GM18861 (cell line): Measurements from ENCODE around the gene SPSB3.

Experiments used
- ATAC-seq: cut with Tn5 transposase; IDR thresholded peaks from one replicate; pipeline ENCODE4 v1.9.1; 2021; ENCODE audit not compliant: unreplicated experiment

SPSB3 gene

GRCh38 chr16:1775846-1776671, 6.3 kb downstream of the SPSB3 start:
- ATAC-seq = no peak

DNA sequence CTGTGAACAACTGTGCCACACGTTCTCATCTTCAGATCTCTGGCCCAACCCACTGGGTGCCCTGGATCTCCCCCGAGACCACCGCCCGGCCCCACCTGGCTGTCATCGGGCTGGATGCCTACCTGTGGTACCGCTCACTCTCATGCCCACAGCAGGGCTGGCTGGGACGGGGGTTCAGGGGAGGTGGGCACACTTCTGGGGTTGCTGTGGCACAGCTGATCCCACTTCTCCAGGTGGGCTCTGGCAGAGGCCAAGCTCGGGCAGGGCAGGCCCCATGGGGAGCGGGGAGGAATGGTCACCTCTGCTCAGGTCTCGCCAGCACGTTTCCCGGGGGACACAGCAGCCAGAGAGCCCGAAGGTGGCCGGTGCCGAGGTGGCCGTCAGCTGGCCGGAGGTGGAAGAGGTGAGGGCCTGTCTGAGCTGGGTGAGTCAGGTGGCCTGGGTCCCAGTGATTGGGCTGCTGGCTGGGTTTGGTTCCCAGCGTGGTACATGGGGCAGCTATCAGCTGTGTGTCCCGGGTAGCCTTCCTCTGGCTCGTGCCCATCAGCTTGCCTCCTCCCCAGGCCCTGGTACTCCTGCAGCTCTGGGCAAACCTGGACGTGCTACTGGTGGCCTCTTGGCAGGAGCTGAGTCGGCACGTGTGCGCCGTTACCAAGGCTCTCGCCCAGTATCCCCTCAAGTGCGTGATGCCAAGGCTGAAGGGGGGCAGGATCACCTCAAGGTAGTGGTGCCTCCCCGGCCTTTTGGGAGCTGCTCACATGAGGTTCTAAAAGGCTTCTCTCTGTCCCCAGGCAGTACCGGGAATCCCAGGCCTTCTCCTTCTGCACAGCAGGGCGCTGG, 7.1 kb downstream of the SPSB3 start:
- no peak for ATAC-seq

GRCh38 chr16:1774448-1774780, 8.0 kb downstream of the SPSB3 start:
- no peak for ATAC-seq

GRCh38 chr16:1773703-1774447, 8.5 kb downstream of the SPSB3 start:
- no peak for ATAC-seq

DNA sequence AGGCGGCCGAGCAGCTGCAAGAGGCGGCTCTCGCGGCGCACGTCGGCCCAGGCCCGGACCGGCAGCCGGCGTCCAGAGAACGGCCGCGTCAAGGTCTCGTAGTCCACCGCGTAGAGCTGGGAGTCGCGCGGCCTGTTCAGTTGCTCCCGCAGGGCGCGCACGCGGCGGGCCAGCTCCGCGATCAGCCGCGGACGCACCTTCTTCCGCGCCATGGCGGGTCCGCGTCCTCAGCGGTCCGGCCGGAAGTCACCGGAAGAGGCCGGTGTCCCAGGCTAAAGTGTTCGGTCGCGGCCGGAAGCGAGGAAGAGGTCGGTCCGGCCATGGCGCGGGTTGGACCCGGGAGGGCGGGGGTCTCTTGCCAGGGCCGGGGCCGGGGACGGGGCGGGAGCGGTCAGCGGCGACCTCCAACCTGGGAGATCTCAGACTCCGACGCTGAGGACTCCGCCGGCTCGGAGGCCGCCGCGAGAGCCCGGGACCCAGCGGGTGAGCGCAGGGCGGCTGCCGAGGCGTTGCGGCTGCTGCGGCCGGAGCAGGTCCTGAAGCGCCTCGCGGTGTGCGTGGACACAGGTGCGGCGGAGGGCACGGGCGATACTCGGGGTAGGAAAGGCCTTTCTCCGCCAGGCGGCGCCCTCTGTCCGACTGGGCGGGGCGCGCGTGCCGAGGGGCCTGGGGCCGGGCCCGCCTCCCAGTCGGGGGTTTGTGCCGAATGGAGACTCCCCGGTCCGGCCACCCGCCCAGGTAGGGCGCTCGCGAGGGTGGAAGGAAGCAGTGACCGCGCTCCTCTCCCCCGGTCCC, 9.3 kb downstream of the SPSB3 start, which contains the start of gene MRPS34:
MRPS34 (minus strand) TSS at position 227 of the 795 bp plus-strand sequence; CDS start at position 212, 15 bp downstream.
- peak; percentile 39 for ATAC-seq

GRCh38 chr16:1772362-1772907, 9.9 kb downstream of the SPSB3 start, which contains the start of gene EME2:
EME2 (plus strand) TSS chr16:1772810; CDS start chr16:1773228, 418 bp downstream.
- no peak for ATAC-seq

DNA sequence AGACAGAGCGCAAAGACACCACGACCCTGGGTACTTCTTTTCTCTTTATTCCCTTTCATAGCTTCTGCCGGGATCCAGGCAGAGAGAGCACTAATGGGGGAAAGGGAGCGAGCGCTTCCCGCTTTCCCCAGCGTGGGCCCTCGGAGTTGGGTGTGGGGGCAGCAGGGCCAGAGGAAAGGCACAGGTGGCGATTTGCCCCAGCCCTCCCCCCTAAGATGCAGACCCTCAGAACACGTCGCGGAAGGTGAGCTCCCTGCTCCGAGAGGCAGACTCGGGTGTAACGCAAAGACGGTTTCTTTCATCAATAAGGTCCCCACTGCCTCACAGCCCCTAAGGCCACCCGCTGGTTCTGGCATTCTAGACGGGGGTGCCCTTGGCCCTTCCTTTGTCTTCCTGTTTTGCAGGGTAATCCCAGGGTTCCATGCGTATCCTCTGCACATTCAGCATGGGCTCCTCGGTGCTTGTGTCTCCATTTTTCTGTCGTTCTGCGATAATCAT, 10.5 kb downstream of the SPSB3 start:
- no peak for ATAC-seq

DNA sequence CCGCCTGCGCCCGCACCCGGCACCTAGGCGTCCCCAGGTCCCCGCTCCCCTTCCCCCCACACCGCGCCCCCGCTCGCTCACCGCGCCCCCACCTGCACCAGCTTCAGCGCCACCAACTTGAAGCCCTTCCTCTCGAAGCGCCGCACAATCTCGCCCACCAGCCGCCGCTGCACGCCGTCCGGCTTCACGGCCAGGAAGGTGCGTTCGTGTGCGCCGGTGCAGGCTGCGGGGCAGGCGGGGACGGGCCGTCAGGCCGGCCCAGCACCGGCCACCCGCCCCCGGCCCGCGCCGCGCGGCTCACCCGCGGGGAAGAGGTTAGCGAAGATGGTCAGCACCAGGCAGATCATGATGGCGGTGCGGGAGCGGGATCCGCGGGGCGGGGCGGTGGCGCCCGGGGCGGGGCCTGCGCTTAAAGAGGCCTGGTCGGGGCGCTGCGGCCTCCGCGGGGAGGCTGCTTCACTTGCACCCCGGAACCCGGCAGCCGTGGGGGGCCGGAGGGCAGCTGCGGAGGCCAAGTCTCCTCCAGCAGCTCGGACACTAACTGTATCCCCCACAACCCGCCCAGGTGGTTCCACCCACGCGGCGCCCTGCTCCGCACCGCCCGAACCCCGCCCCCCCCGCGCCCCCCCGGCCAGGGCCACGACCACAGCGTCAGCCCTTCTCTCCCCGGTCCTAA, 11.0 kb downstream of the SPSB3 start, which contains the start of gene NME3:
NME3 (minus strand) TSS at position 356 of the 676 bp plus-strand sequence; CDS start at position 347, 9 bp downstream.
- ATAC-seq = no peak

GRCh38 chr16:1770328-1771187, 11.8 kb downstream of the SPSB3 start:
- ATAC-seq = no peak

DNA sequence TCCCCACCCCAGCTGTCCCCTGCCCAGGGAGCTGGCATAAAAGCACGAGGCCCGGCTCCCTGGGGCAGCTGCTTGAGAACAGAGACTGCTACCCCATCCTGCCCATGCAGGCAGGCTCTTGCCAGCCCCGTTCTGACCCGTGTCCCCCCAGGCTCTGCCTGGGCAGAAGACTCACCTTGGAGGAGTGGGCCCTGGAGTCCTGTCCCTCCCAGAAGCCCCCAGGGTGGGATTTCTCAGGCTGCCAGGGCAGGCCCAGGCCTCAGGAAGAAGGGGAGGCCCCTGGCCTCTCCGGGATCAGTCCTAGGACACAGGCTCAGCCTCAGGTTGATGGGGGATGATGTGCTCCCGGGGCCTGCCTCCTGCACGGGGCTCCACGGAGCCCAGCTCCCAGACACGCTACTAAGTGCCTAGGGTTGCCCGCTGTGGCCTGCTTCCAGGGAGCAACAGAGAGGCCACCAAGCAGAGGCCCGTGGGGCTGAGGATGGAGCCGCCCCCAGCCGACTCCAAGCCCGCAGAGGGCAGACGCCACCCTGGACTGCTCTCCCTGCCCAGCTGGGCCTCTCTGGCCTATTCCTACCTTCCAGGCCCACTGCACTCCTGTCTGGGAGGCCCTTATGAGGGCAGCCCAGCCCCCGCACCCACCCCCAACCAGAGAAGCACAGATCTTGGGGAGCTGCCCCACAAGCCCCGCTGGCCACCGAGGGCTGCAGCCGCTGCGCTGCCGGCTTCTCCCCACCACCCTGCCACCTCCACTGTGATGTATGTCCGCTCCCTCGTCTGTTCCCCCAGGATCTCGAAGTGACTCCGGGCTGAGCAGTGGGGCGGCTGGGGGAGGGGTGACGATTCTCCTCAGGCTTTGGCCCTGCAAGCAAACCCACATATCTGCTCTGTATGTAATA, 12.7 kb downstream of the SPSB3 start:
- no peak for ATAC-seq

DNA sequence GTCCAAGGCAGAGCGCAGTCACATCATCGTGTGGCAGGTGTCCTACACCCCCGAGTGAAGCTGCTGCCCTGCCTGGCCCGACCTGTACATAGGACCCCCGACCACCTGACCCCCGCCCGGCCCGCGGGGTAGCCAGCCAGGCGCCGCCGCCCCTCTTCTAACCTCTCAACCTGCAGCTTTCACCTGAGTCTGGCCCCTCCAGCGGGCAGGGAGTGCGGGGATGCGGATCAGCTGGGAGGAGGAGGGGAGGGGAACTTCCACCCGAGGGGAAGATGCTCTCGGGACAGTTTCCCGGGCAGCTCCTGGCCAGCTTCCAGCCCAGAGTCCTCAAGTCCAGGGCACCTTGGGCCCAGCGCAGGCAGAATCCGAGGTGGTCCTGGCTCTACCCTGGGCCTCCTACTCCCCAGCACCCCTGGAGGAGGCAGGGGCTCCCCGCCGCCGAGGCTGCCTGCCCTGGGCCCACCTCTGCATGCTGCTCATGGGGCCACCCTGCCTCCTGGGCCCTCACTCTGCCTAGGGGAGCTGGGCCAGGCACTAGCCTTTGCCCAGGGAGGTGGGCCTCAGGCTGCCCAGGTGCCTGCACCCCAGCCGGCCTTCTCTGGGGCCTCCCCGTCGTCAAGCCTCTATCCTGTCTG, 13.5 kb downstream of the SPSB3 start:
- ATAC-seq = no peak

GRCh38 chr16:1768061-1768766, 14.2 kb downstream of the SPSB3 start:
- no peak for ATAC-seq

GRCh38 chr16:1767116-1767994, 15.0 kb downstream of the SPSB3 start:
- no peak for ATAC-seq

- no peak for ATAC-seq
Observed at GRCh38 chr16:1766701-1767100, 15.7 kb downstream of the SPSB3 start.

DNA sequence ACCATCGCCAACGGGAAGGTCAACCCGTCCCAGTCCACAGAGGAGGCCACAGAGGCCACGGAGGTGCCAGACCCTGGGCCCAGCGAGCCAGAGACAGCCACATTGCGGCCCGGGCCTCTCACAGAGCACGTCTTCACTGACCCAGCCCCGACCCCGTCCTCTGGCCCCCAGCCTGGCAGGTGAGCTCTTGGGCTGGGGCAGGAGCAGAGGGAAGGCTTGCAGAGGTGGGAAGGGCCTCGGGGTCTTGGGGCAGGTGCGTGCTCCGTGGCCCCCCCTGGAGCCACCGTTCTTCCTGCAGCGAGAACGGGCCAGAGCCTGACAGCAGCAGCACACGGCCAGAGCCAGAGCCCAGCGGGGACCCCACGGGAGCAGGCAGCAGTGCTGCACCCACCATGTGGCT, 16.1 kb downstream of the SPSB3 start:
- no peak for ATAC-seq
